GM12873 (cell line): ENCODE results near the gene KCNMA1.

Experiments used
- TF ChIP-seq, protein P1 (sequence below): IDR thresholded peaks from 2 replicates; pipeline ENCODE4 v1.5.1; 2012; ENCODE audit warnings: low read depth, mild to moderate bottlenecking, moderate library complexity, low read length, control low read depth; ENCODE audit not compliant: insufficient read depth; ENCODE audit errors: missing control alignments

Gene KCNMA1

DNA sequence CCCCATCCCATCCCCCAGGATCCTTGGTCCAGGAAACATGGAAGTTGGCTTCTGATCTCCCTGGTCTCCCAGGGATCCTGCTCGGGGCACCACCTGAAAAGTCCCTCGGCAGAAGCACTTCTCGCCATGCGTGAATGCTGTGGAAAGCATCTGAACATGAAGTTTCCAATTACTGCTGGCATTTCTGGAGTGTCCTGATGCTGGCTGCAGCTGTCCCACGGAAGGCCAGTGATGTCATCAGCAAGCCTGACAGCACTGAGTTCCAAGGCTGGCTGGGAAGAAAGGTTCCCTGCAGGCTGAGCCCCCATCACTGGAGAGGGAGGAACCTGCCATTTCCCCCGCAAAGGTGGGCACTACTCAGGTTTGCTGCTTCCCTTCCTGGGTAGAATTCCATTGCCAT, 71.4 kb downstream of the KCNMA1 start:
- TF ChIP-seq, protein P1, sequence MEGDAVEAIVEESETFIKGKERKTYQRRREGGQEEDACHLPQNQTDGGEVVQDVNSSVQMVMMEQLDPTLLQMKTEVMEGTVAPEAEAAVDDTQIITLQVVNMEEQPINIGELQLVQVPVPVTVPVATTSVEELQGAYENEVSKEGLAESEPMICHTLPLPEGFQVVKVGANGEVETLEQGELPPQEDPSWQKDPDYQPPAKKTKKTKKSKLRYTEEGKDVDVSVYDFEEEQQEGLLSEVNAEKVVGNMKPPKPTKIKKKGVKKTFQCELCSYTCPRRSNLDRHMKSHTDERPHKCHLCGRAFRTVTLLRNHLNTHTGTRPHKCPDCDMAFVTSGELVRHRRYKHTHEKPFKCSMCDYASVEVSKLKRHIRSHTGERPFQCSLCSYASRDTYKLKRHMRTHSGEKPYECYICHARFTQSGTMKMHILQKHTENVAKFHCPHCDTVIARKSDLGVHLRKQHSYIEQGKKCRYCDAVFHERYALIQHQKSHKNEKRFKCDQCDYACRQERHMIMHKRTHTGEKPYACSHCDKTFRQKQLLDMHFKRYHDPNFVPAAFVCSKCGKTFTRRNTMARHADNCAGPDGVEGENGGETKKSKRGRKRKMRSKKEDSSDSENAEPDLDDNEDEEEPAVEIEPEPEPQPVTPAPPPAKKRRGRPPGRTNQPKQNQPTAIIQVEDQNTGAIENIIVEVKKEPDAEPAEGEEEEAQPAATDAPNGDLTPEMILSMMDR, result no peak

DNA sequence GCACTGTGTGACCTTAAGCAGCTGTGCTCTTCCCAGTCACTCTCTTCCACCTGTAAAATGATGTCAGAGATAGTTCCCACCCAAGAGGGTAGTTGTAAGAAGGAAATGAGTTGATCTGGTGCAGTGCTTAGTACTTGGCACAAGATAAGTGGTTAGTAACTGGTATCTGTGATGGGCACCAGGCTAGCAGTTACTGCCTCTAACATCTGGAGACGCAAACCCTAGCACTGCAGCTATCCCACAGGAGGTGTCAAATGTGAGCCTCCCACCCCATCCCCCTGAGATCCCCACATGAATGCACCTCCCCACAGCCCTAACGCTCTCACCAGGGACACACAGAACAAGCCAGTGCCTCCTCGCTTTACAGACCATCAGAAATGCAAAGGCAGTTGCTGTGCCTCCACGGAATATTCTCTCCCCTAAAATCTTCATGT, 72.0 kb downstream of the KCNMA1 start:
- TF ChIP-seq, protein P1, result no peak

DNA sequence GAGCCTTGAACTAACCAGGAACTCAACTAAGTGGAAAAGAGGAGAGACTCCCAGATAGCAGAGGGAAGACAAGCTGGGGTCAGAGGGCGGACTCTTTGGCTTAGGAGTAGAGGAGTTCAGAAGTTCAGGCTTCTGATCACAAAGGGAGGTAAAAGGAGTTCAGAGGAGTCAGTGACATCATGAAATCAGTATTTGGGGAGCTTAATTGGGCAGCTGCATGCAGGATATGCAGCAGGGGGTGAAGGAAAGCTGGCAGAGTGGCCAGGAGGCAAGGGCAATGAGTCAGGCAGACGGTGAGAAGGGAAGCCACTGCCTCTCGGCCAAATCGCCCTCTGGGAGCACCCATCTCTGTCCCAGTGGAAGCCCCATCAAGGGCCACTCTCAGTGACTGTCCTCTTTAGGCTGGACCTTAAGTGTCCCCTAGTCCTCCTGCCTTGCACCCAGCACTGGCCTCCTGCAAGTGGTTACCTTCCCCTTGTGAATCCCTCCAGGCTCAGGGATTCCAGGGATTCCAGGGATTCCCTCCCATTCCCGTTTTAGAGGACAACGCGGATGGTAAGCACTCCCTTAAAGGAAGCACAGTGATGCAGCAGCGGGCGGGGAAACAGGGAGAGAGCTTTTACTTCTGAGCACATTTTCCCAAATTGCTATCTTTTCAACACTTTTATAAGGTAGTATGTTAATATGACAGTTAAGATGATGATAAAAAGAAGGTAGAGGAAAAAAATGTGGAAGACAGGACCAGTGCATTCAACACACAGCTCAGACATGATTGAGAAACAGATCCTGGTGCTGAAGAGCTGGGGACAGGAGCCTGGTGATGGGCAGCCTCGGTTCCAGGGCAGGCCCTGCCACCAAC, 72.6 kb downstream of the KCNMA1 start:
- TF ChIP-seq, protein P1, result no peak

DNA sequence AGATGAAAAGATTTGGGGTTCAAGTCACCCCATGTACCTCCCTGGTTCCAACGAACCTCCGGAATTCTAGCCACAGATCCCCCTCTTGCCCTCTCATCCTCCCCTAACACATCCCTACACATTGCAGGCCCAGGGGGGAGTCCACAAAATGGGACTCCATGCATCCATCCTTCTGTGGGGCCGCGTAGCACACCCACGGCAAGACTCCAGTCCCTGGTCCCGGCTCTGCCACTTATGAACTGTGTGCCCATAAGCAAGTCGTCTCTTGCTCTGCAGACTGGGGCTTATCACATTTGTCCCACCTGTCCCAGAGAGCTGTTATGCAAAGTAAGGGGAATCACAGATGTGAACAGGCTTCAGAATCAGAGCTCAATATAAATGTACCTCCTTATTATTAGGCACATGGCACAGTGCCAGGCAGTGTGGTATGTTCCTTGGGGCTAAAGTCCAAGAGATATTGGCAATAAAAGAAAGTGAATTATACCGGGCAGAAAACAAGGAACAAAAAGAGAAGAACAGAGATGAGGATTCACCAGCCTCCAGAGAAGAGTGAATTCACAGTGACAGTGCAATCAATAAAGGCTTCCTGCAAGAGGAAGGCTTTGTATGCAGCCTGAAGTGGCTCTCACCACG, 73.9 kb downstream of the KCNMA1 start:
- TF ChIP-seq, protein P1, result no peak

DNA sequence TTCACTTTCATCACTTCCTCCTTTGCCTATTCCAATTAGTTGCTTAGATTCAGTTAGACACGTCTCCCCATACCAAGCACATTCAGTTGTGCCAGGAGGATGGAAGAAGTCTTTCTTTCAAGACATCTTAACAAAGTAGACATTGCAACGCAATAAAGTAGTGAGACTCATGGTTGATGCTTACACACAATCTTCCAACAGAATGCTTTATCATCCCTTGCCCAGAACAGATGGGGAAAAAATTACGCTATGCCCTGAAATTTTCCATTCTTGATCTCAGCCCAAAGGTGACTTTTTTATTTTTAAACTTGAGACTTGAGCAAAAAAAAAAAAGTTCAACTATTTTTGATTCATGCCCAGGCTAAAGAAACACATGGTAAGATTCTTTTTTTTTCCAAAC, 74.9 kb downstream of the KCNMA1 start:
- TF ChIP-seq, protein P1, result no peak

DNA sequence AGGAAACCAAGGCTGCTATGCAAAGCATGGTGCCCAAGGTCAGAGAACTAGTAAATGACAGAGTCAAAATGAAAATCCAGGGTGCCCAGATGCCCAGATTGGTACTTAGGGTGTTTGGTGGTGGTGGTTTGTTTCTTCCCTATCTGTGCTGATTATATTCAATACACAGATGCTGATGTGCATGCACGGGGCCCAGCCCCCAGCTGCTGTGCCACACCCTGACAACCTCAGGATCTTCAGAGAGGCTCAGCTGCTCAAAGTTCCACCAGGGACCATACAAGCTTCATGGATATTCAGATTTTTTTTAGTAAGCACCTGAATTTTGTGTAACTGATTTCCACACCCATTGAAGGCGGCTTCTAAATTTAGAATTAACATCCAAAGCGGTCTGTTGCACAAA, 75.6 kb downstream of the KCNMA1 start:
- TF ChIP-seq, protein P1, result no peak

DNA sequence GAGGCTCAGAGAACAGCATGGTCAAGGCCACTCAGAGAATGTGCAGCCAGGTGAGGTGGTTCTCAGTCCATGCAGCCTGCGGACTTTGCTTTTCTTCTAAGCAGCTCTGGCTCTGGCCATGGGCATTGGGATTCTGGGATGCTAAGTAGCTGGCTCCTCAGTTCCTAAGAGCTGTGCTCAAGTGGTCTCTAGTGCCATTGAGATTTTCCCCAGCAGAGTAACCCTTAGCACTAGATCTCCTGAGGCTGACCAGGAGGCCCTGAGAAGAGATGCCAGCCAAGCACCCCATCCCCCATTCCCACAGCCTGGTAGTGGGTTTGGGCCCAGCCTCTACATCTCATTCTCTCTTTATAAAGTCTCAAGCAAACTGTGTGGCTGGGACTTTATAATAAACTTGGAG, 77.1 kb downstream of the KCNMA1 start:
- TF ChIP-seq, protein P1, result no peak
